Activated CD8-positive, alpha-beta T cell treated with anti-CD3 and anti-CD28 coated beads for 36 hours (primary cell): Measurements from ENCODE around the gene ZNF221. TPM values are rescaled to one million over a fixed set of nuclear protein-coding genes. Genes with fewer than 3 reads are reported as not detected.

Experiments
- ATAC-seq: fragments of 200-7000 bp; cut with Tn5 transposase; one replicate; pipeline ENCODE4 v1.10.0; 2021; ENCODE audit warnings: mild to moderate bottlenecking, moderate library complexity
- CTCF ChIA-PET: fragments of 350-600 bp; sonication (Branson Sonifier 250); formaldehyde crosslinking; loops from one replicate; lab custom pipeline; 2021; ENCODE audit warnings: antibody characterized with exemption; lab: Charles Lee
- POLR2A ChIA-PET: fragments of 350-600 bp; sonication (Branson Sonifier 250); formaldehyde crosslinking; loops from one replicate; lab custom pipeline; 2021; ENCODE audit warnings: antibody characterized with exemption; lab: Charles Lee
- DNase-seq: peaks from one replicate; pipeline ENCODE4 v3.0.0-alpha.2; 2020
- H3K27ac Mint-ChIP-seq: one replicate; pipeline ENCODE4 v1.8.0; 2021; ENCODE audit warnings: mild to moderate bottlenecking, mixed read lengths
- H3K27me3 Mint-ChIP-seq: one replicate; pipeline ENCODE4 v1.8.0; 2021; ENCODE audit warnings: mixed read lengths
- H3K36me3 Mint-ChIP-seq: one replicate; pipeline ENCODE4 v1.8.0; 2021; ENCODE audit warnings: low read depth, mixed read lengths
- H3K4me1 Mint-ChIP-seq: one replicate; pipeline ENCODE4 v1.8.0; 2021; ENCODE audit warnings: low read depth, mixed read lengths
- H3K4me3 Mint-ChIP-seq: one replicate; pipeline ENCODE4 v1.8.0; 2021; ENCODE audit warnings: mild to moderate bottlenecking, moderate library complexity, mixed read lengths
- H3K9me3 Mint-ChIP-seq: one replicate; pipeline ENCODE4 v1.8.0; 2021; ENCODE audit warnings: mixed read lengths
- intact Hi-C: fragments of 100-400 bp; cut with micrococcal nuclease; formaldehyde crosslinking; loops from one replicate; pipeline ENCODE4 v1.10.0; 2022
- total RNA-seq, 2 experiments: library from RNA; stranded (reverse); gene quantifications; one replicate each; pipeline ENCODE4 v1.2.3, GENCODE V29; 2021
- TF ChIP-seq, protein P1 (sequence below): fragments of 200-600 bp; IDR thresholded peaks from one replicate; pipeline ENCODE4 v1.8.0; 2022; ENCODE audit warnings: antibody characterized with exemption, mild to moderate bottlenecking

The ZNF221 gene
- total RNA-seq, 2 experiments from 2014 or later, result 1.0 to 1.6 TPM

GRCh38 chr19:44010468-44010867, 59.4 kb downstream of the ZNF221 start:
- Mint-ChIP-seq H3K27ac (no peak overlapping the region), H3K4me1 (no peaks in the 10 kb centered on the region), H3K9me3 (peaks cover 71% of the 10 kb centered on the region), H3K4me3 (no peak overlapping the region), H3K36me3 (peaks cover 73% of the 10 kb centered on the region), H3K27me3 (no peaks in the 10 kb centered on the region)
- ATAC-seq, result no peak
- no peak for DNase-seq
- ChIA-PET CTCF (no interaction called here), POLR2A (interaction anchor here (0.6 to 1.1 kb wide), 3 partner anchors 8 to 166 kb away, joined by 3 to 4 read pairs (median 3); no protein-coding TSS in a partner anchor)
- intact Hi-C loops, result no loop called here
- TF ChIP-seq, protein P1, sequence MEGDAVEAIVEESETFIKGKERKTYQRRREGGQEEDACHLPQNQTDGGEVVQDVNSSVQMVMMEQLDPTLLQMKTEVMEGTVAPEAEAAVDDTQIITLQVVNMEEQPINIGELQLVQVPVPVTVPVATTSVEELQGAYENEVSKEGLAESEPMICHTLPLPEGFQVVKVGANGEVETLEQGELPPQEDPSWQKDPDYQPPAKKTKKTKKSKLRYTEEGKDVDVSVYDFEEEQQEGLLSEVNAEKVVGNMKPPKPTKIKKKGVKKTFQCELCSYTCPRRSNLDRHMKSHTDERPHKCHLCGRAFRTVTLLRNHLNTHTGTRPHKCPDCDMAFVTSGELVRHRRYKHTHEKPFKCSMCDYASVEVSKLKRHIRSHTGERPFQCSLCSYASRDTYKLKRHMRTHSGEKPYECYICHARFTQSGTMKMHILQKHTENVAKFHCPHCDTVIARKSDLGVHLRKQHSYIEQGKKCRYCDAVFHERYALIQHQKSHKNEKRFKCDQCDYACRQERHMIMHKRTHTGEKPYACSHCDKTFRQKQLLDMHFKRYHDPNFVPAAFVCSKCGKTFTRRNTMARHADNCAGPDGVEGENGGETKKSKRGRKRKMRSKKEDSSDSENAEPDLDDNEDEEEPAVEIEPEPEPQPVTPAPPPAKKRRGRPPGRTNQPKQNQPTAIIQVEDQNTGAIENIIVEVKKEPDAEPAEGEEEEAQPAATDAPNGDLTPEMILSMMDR, result no peak

Other genes starting within 250 kb of the ZNF221 start
- gene IRGC, start 235.2 kb upstream of the ZNF221 start, total RNA-seq, result not detected
- 10 to 100 TPM; 48.9 to 53.1 TPM for gene SMG9, start 196.3 kb upstream of the ZNF221 start, total RNA-seq
- gene KCNN4, start 170.3 kb upstream of the ZNF221 start, total RNA-seq, result 10 to 100 TPM; 49.5 to 49.6 TPM
- gene LYPD5, start 148.8 kb upstream of the ZNF221 start, total RNA-seq, result under 1 TPM; 0.51 to 0.61 TPM
- gene ZNF283, start 123.9 kb upstream of the ZNF221 start, total RNA-seq, result 1 to 10 TPM; 6.6 to 7.2 TPM
- 1 to 10 TPM; 2.1 to 2.7 TPM for gene ZNF404, start 67.3 kb upstream of the ZNF221 start, total RNA-seq
- gene ZNF45, start 15.9 kb upstream of the ZNF221 start, total RNA-seq, result 1 to 10 TPM; 7.9 to 8.8 TPM
- gene ZNF155, start 33.0 kb downstream of the ZNF221 start, total RNA-seq, result 1 to 10 TPM; 2.6 to 2.9 TPM
- gene ZNF230, start 51.7 kb downstream of the ZNF221 start, total RNA-seq, result 1 to 10 TPM; 3.4 to 5.6 TPM
- gene ZNF222, start 74.2 kb downstream of the ZNF221 start, total RNA-seq, result 1 to 10 TPM; 1.5 to 2.3 TPM
- 1 to 10 TPM in 1 of 2 experiments, under 1 TPM in 1; 0.67 to 2.2 TPM for gene ZNF223, start 100.8 kb downstream of the ZNF221 start, total RNA-seq
- 1 to 10 TPM; 1.7 to 1.9 TPM for gene ZNF284, start 120.9 kb downstream of the ZNF221 start, total RNA-seq
- gene ZNF224, start 143.1 kb downstream of the ZNF221 start, total RNA-seq, result 10 to 100 TPM; 13.3 to 14.0 TPM
- gene ZNF225, start 162.2 kb downstream of the ZNF221 start, total RNA-seq, result 1 to 10 TPM; 3.0 to 4.4 TPM
- 1 to 10 TPM; 7.2 to 7.4 TPM for gene ZNF234, start 190.3 kb downstream of the ZNF221 start, total RNA-seq
- gene ZNF226, start 213.9 kb downstream of the ZNF221 start, total RNA-seq, result 1 to 10 TPM; 5.9 to 6.7 TPM